ENCODE data around the gene MTRF1.

GRCh38 chr13:41200126-41200525, 63.2 kb downstream of the MTRF1 start:
- TF ChIP-seq CTCF (IDR thresholded peaks at IDR 0.05; ENCODE audit: low read length) (no peak), EZH2 (IDR thresholded peaks at IDR 0.05; ENCODE audit: borderline replicate concordance, low read length) (no peak)

Data from OCI-LY1 (cell line).